GM12878 (cell line): ENCODE measurements around the gene DZANK1. TPM values are rescaled to one million over a fixed set of nuclear protein-coding genes. Genes with fewer than 3 reads are reported as not detected.

Experiments used
- ATAC-seq: fragments of 200-7000 bp; cut with Tn5 transposase; 3 replicates; pipeline ENCODE4 v1.9.1; 2020; ENCODE audit warnings: mild to moderate bottlenecking, moderate library complexity
- BruUV-seq: library from RNA; stranded (reverse); fragments of 400-500 nt; replicated peaks from 2 replicates; lab custom pipeline; 2021; lab: Mats Ljungman, UMichigan
- CTCF ChIA-PET: fragments of 300-600 bp; sonication (Branson Sonifier 250); formaldehyde crosslinking; extraction: SDS; loops from one replicate; lab custom pipeline; 2021; ENCODE audit warnings: inconsistent platforms; lab: Yijun Ruan, JAX
- POLR2A ChIA-PET: fragments of 350-600 bp; formaldehyde crosslinking; extraction: SDS; loops from one replicate; lab custom pipeline; 2021; ENCODE audit warnings: inconsistent platforms; lab: Charles Lee
- RAD21 ChIA-PET: fragments of 300-600 bp; sonication (Branson Sonifier 250); formaldehyde crosslinking; loops from one replicate; lab custom pipeline; 2023; ENCODE audit warnings: antibody characterized with exemption; ENCODE audit not compliant: unreplicated experiment; lab: Charles Lee
- SMC1A ChIA-PET: fragments of 300-600 bp; sonication (Branson Sonifier 250); formaldehyde crosslinking; loops from one replicate; lab custom pipeline; 2023; ENCODE audit not compliant: unreplicated experiment, uncharacterized antibody; lab: Charles Lee
- DNase-seq: peaks from one replicate; pipeline ENCODE4 v3.0.0-alpha.2; 2011; ENCODE audit warnings: low read depth, low spot score
- FAIRE-seq: peaks from 3 replicates; lab custom pipeline; 2011; peaks lifted over from hg19 to GRCh38; lab: Jason Lieb, UNC
- H2AFZ ChIP-seq: 2 replicates; pipeline ENCODE4 v1.6.0; 2011; ENCODE audit warnings: low read depth, low read length, control low read depth; ENCODE audit not compliant: control insufficient read depth
- H3K27ac ChIP-seq: 2 replicates; pipeline ENCODE4 v1.5.1; 2011; ENCODE audit warnings: control low read depth; ENCODE audit not compliant: control insufficient read depth, insufficient read depth
- H3K27me3 ChIP-seq, 2 experiments: replicated peaks in 1 of 2; 2 replicates each; pipeline versions ENCODE4 v1.6.0 to v1.6.1; 2011; ENCODE audit warnings: low read length in 1 of 2; ENCODE audit not compliant: control insufficient read depth in 2 of 2, insufficient read depth in 2 of 2
- H3K36me3 ChIP-seq, 2 experiments: 2 replicates each; pipeline ENCODE4 v1.5.1; 2011; ENCODE audit warnings: low read length in 1 of 2; ENCODE audit not compliant: control insufficient read depth in 2 of 2, insufficient read depth in 2 of 2
- H3K4me1 ChIP-seq: 2 replicates; pipeline ENCODE4 v1.6.1; 2011; ENCODE audit warnings: mild to moderate bottlenecking, low read length, moderate library complexity, mixed read lengths; ENCODE audit not compliant: control insufficient read depth, insufficient read depth
- H3K4me2 ChIP-seq: 2 replicates; pipeline ENCODE4 v1.6.0; 2011; ENCODE audit warnings: control low read depth; ENCODE audit not compliant: control insufficient read depth, insufficient read depth
- H3K4me3 ChIP-seq: fragments of 200-600 bp; sonication (generic); 2 replicates; pipeline ENCODE4 v1.5.1; 2016
- H3K79me2 ChIP-seq: 2 replicates; pipeline ENCODE4 v1.6.0; 2011; ENCODE audit warnings: low read length; ENCODE audit not compliant: control insufficient read depth, insufficient read depth
- H3K9ac ChIP-seq: 2 replicates; pipeline ENCODE4 v1.8.0; 2011; ENCODE audit warnings: low read length, control low read depth, mixed read lengths; ENCODE audit not compliant: control insufficient read depth, insufficient read depth
- H3K9me3 ChIP-seq: replicated peaks from 3 replicates; pipeline ENCODE4 v1.5.1; 2011; ENCODE audit warnings: mild to moderate bottlenecking, low read length; ENCODE audit not compliant: control insufficient read depth, insufficient read depth
- H4K20me1 ChIP-seq: 2 replicates; pipeline ENCODE4 v1.6.0; 2011; ENCODE audit not compliant: control insufficient read depth, insufficient read depth
- BACH1 ChIP-seq: fragments of 450-650 bp; IDR thresholded peaks from 2 replicates; pipeline ENCODE4 v1.6.1; 2017; ENCODE audit warnings: mild to moderate bottlenecking, borderline replicate concordance
- BMI1 ChIP-seq: fragments of 450-650 bp; IDR thresholded peaks from 2 replicates; pipeline ENCODE4 v1.6.1; 2016; ENCODE audit warnings: mild to moderate bottlenecking, moderate library complexity, borderline replicate concordance
- CHD4 ChIP-seq: fragments of 200-600 bp; sonication (generic); IDR thresholded peaks from 2 replicates; pipeline ENCODE4 v1.6.1; 2016; ENCODE audit warnings: mild to moderate bottlenecking
- ESRRA ChIP-seq: IDR thresholded peaks from 2 replicates; pipeline ENCODE4 v1.6.1; 2012; ENCODE audit warnings: mild to moderate bottlenecking, low read length, improper control_type of control experiment
- EZH2 ChIP-seq: IDR thresholded peaks from 2 replicates; pipeline ENCODE4 v1.6.1; 2012; ENCODE audit warnings: low read depth, mild to moderate bottlenecking, control low read depth, inconsistent platforms, low read length, borderline replicate concordance; ENCODE audit not compliant: control insufficient read depth
- FOXK2 ChIP-seq: fragments of 450-650 bp; IDR thresholded peaks from 2 replicates; pipeline ENCODE4 v1.6.1; 2017; ENCODE audit warnings: mild to moderate bottlenecking, moderate library complexity
- IRF5 ChIP-seq: fragments of 450-650 bp; IDR thresholded peaks from 2 replicates; pipeline ENCODE4 v1.6.1; 2017; ENCODE audit warnings: borderline replicate concordance
- LARP7 ChIP-seq: fragments of 450-650 bp; IDR thresholded peaks from 2 replicates; pipeline ENCODE4 v1.6.1; 2017; ENCODE audit warnings: mild to moderate bottlenecking
- MEF2A ChIP-seq: IDR thresholded peaks from 2 replicates; pipeline ENCODE4 v1.6.1; 2011; ENCODE audit warnings: low read depth, mild to moderate bottlenecking, low read length, moderate library complexity; ENCODE audit not compliant: insufficient read depth
- MEF2B ChIP-seq: fragments of 450-650 bp; IDR thresholded peaks from 2 replicates; pipeline ENCODE4 v1.6.1; 2018; ENCODE audit warnings: mild to moderate bottlenecking, moderate library complexity; ENCODE audit not compliant: partially characterized antibody, poor library complexity, severe bottlenecking
- POLR2AphosphoS5 ChIP-seq: IDR thresholded peaks from 2 replicates; pipeline ENCODE4 v1.6.1; 2011; ENCODE audit warnings: mild to moderate bottlenecking, low read length, inconsistent platforms
- RAD21 ChIP-seq: IDR thresholded peaks from 2 replicates; pipeline ENCODE4 v1.6.1; 2011; ENCODE audit warnings: mild to moderate bottlenecking, low read depth, low read length, moderate library complexity; ENCODE audit not compliant: insufficient read depth
- TCF12 ChIP-seq: IDR thresholded peaks from 2 replicates; pipeline ENCODE4 v1.6.1; 2011; ENCODE audit warnings: low read depth, mild to moderate bottlenecking, low read length
- YY1 ChIP-seq: IDR thresholded peaks from 2 replicates; pipeline ENCODE4 v1.6.1; 2011; ENCODE audit warnings: low read depth, mild to moderate bottlenecking, low read length
- ZNF207 ChIP-seq: fragments of 450-650 bp; IDR thresholded peaks from 2 replicates; pipeline ENCODE4 v1.6.1; 2014; ENCODE audit warnings: antibody characterized with exemption, mild to moderate bottlenecking, borderline replicate concordance
- ZSCAN29 ChIP-seq: fragments of 450-650 bp; IDR thresholded peaks from 2 replicates; pipeline ENCODE4 v1.6.1; 2017; ENCODE audit warnings: mild to moderate bottlenecking, moderate library complexity
- in situ Hi-C: fragments of 300-500 bp; cut with MboI; formaldehyde crosslinking; loops from 9 replicates; pipeline ENCODE4 v1.14.3; 2018; ENCODE audit warnings: mixed read lengths
- intact Hi-C: fragments of 100-400 bp; cut with micrococcal nuclease; formaldehyde crosslinking; loops from one replicate; pipeline ENCODE4 v1.14.2; 2022; ENCODE audit not compliant: unreplicated experiment
- polyA plus RNA-seq, 11 experiments: library from polyadenylated mRNA; depleted of rRNA in 4 of 11; unstranded in 6 of 11; stranded (reverse) in 5 of 11; fragments of >200 nt; fragmentation: Nextera tagmentation in 4 of 11; fragmentation: Illumina TruSeq in 1 of 11; extraction: Ambion mirVana in 4 of 11; extraction: Trizol in 1 of 11; gene quantifications; 1 replicate in 1 of 11; 2 replicates in 10 of 11; pipeline versions ENCODE4 v1.2.1 to v1.2.3, GENCODE V29; 2011 to 2016; ENCODE audit warnings: inconsistent platforms in 2 of 11, missing spikeins in 2 of 11, low read depth in 1 of 11
- total RNA-seq, 4 experiments: library from RNA; depleted of rRNA in 3 of 4; stranded (reverse); fragments of >200 nt in 3 of 4; fragmentation: Illumina TruSeq in 1 of 4; extraction: Trizol in 1 of 4; gene quantifications; 2 replicates each; pipeline versions ENCODE4 v1.2.1 to v1.2.3, GENCODE V29; 2013 to 2021
- TF ChIP-seq, protein P1 (sequence below): fragments of 450-650 bp; IDR thresholded peaks from 2 replicates; pipeline ENCODE4 v1.6.1; 2014; ENCODE audit warnings: mild to moderate bottlenecking

DZANK1 gene
- total and polyA plus RNA-seq, 10 of the 15 experiments (the other 5 are each of a cell fraction or from before 2014, with no cell fraction given), result 3.6 to 12.6 (median 6.5) TPM

DNA sequence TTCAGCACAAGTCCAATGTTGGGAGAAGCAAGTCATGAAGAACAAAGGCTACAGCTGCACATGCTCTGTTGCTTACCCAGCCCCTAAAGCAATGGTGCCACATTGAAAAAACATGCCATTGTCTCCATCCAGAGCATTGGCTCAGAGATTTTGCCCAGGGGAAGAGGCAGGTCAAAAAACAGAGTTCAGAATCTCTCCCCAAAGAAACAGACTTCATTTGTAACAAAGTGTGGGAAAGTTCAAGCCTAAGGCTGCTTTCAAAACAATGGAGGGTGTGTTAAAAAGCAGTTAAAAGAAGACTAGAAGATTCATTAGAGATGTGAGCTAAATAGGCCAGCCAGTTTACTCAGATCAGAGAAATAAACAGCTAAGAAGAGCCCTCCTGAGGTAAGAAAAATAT is 63.6 kb downstream of the DZANK1 start:
- SMC1A ChIA-PET, result no interaction called here
- POLR2A ChIA-PET, result no interaction called here
- TF ChIP-seq TCF12 (no peak), EZH2 (no peak), ZSCAN29 (no peak), BACH1 (no peak), ZNF207 (no peak), LARP7 (no peak), FOXK2 (no peak), IRF5 (no peak), MEF2A (no peak), MEF2B (no peak), RAD21 (no peak), ESRRA (no peak), POLR2AphosphoS5 (no peak), YY1 (no peak), BMI1 (no peak), CHD4 (no peak)
- TF ChIP-seq, protein P1, sequence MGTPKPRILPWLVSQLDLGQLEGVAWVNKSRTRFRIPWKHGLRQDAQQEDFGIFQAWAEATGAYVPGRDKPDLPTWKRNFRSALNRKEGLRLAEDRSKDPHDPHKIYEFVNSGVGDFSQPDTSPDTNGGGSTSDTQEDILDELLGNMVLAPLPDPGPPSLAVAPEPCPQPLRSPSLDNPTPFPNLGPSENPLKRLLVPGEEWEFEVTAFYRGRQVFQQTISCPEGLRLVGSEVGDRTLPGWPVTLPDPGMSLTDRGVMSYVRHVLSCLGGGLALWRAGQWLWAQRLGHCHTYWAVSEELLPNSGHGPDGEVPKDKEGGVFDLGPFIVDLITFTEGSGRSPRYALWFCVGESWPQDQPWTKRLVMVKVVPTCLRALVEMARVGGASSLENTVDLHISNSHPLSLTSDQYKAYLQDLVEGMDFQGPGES, result no peak
- Histone ChIP-seq H3K9me3 (no peaks in the 10 kb centered on the region; the same call in 2 of the 3 replicates), H3K4me1 (no peaks in the 10 kb centered on the region), H3K9ac (no peak overlapping the region), H3K27ac (no peak overlapping the region), H3K79me2 (no peaks in the 10 kb centered on the region), H2AFZ (no peak overlapping the region), H3K4me2 (no peak overlapping the region), H3K36me3 (no peaks in the 10 kb centered on the region; a peak in 1 of 4 replicates), H4K20me1 (no peaks in the 10 kb centered on the region), H3K4me3 (no peak overlapping the region), H3K27me3 (no peaks in the 10 kb centered on the region)
- no peak for FAIRE-seq
- no peak for DNase-seq
- in situ Hi-C loops, result loop anchor here (25.0 kb wide), 1 partner anchor 659 kb away; no protein-coding TSS in a partner anchor
- RAD21 ChIA-PET, result no interaction called here
- no peak for ATAC-seq
- intact Hi-C loops, result no loop called here
- CTCF ChIA-PET, result interaction anchor here (2.5 kb wide), 1 partner anchor 10 kb away, joined by 8 read pairs; no protein-coding TSS in a partner anchor
- BruUV-seq, result no TSS peak
